Measurements from ENCODE around the gene LDLRAD4.

Gene LDLRAD4

GRCh38 chr18:13457327-13457726, 238.8 kb downstream of the LDLRAD4 start:
- no peak for TF ChIP-seq CTCF (conservative IDR thresholded peaks at IDR 0.05; ENCODE audit: low read depth, low read length)
- no peak for DNase-seq (ENCODE audit: low read depth)
- no peak overlapping the region for H3K4me3 ChIP-seq (ENCODE audit: low read depth, low read length)

- DNase-seq (ENCODE audit: low read depth) = no peak
- no peak overlapping the region for H3K4me3 ChIP-seq (ENCODE audit: low read depth, low read length)
- TF ChIP-seq CTCF (conservative IDR thresholded peaks at IDR 0.05; ENCODE audit: low read depth, low read length) = no peak
These were observed 242.4 kb downstream of the LDLRAD4 start for GRCh38 chr18:13460946-13461345.

GRCh38 chr18:13461469-13461868, 242.9 kb downstream of the LDLRAD4 start:
- TF ChIP-seq CTCF (conservative IDR thresholded peaks at IDR 0.05; ENCODE audit: low read depth, low read length) = no peak
- peak; percentile 7 for DNase-seq (ENCODE audit: low read depth)
- H3K4me3 ChIP-seq (ENCODE audit: low read depth, low read length) = no peak overlapping the region

GRCh38 chr18:13461936-13462335, 243.4 kb downstream of the LDLRAD4 start:
- TF ChIP-seq CTCF (conservative IDR thresholded peaks at IDR 0.05; ENCODE audit: low read depth, low read length) = no peak
- DNase-seq (ENCODE audit: low read depth) = no peak
- H3K4me3 ChIP-seq (ENCODE audit: low read depth, low read length) = no peak overlapping the region

GRCh38 chr18:13462686-13463085, 244.1 kb downstream of the LDLRAD4 start:
- no peak overlapping the region for H3K4me3 ChIP-seq (ENCODE audit: low read depth, low read length)
- TF ChIP-seq CTCF (conservative IDR thresholded peaks at IDR 0.05; ENCODE audit: low read depth, low read length) = no peak
- DNase-seq (ENCODE audit: low read depth) = no peak

- DNase-seq (ENCODE audit: low read depth) = no peak
- TF ChIP-seq CTCF (conservative IDR thresholded peaks at IDR 0.05; ENCODE audit: low read depth, low read length) = no peak
- H3K4me3 ChIP-seq (ENCODE audit: low read depth, low read length) = no peak overlapping the region
These were observed 245.1 kb downstream of the LDLRAD4 start for GRCh38 chr18:13463526-13464210.

GRCh38 chr18:13464432-13465123, 246.0 kb downstream of the LDLRAD4 start:
- DNase-seq (ENCODE audit: low read depth) = peak; percentile 15
- no peak for TF ChIP-seq CTCF (conservative IDR thresholded peaks at IDR 0.05; ENCODE audit: low read depth, low read length)
- no peak overlapping the region for H3K4me3 ChIP-seq (ENCODE audit: low read depth, low read length)
